Panc1 (cell line): Measurements from ENCODE around the gene PUDP. TPM values are rescaled to one million over a fixed set of nuclear protein-coding genes. Genes with fewer than 3 reads are reported as not detected.

Experiments used
- ATAC-seq: fragments of 200-7000 bp; cut with Tn5 transposase; 2 replicates; pipeline ENCODE4 v1.9.1; 2020; ENCODE audit warnings: mild to moderate bottlenecking, moderate library complexity
- BruUV-seq: library from RNA; stranded (reverse); fragments of 400-500 nt; replicated peaks from 2 replicates; lab custom pipeline; 2021; lab: Mats Ljungman, UMichigan
- CTCF ChIA-PET: fragments of 300-600 bp; sonication (Branson Sonifier 250); formaldehyde crosslinking; loops from one replicate; lab custom pipeline; 2022; ENCODE audit warnings: antibody characterized with exemption; lab: Charles Lee
- POLR2A ChIA-PET: fragments of 300-600 bp; sonication (Branson Sonifier 250); formaldehyde crosslinking; loops from one replicate; lab custom pipeline; 2022; ENCODE audit warnings: antibody characterized with exemption; lab: Charles Lee
- DNase-seq: peaks from one replicate; pipeline ENCODE4 v3.0.0-alpha.2; 2010; ENCODE audit warnings: low read depth, low spot score
- H3K27ac ChIP-seq: 2 replicates; pipeline ENCODE4 v1.5.1; 2011; ENCODE audit warnings: mild to moderate bottlenecking, low read length, inconsistent platforms
- H3K27me3 ChIP-seq: fragments of 200-500 bp; sonication (Bioruptor generic); 2 replicates; pipeline ENCODE4 v1.6.0; 2014; ENCODE audit warnings: low read length, inconsistent platforms; ENCODE audit not compliant: control insufficient read depth, insufficient read depth
- H3K36me3 ChIP-seq: fragments of 200-500 bp; sonication (Bioruptor generic); 2 replicates; pipeline ENCODE4 v1.5.1; 2014; ENCODE audit warnings: inconsistent platforms, mild to moderate bottlenecking, low read length, moderate library complexity; ENCODE audit not compliant: control insufficient read depth, insufficient read depth
- H3K4me1 ChIP-seq: 2 replicates; pipeline ENCODE4 v1.5.1; 2011; ENCODE audit warnings: inconsistent platforms, mild to moderate bottlenecking, low read length, moderate library complexity; ENCODE audit not compliant: control insufficient read depth, insufficient read depth
- H3K4me3 ChIP-seq, 2 experiments: 2 replicates each; pipeline ENCODE4 v1.5.1; 2011 to 2012; ENCODE audit warnings: low read depth in 2 of 2, low read length in 2 of 2, mild to moderate bottlenecking in 2 of 2, inconsistent platforms in 1 of 2, moderate library complexity in 1 of 2
- H3K9me3 ChIP-seq: fragments of 200-500 bp; sonication (Bioruptor generic); 2 replicates; pipeline ENCODE4 v1.5.1; 2014; ENCODE audit warnings: low read depth, mild to moderate bottlenecking, inconsistent platforms, low read length, moderate library complexity; ENCODE audit not compliant: control insufficient read depth, insufficient read depth
- CTCF ChIP-seq: fragments of 450-650 bp; IDR thresholded peaks from 2 replicates; pipeline ENCODE4 v1.5.1; 2017; ENCODE audit warnings: mild to moderate bottlenecking
- POLR2AphosphoS5 ChIP-seq: IDR thresholded peaks from 2 replicates; pipeline ENCODE4 v1.6.1; 2012; ENCODE audit warnings: mild to moderate bottlenecking, low read depth, low read length, moderate library complexity
- REST ChIP-seq, 2 experiments: IDR thresholded peaks; 2 replicates each; pipeline ENCODE4 v1.6.1; 2011 to 2012; ENCODE audit warnings: low read depth in 2 of 2, control low read depth in 1 of 2, low read length in 1 of 2, mild to moderate bottlenecking in 1 of 2, moderate library complexity in 1 of 2; ENCODE audit not compliant: insufficient read depth in 1 of 2
- SIN3A ChIP-seq: IDR thresholded peaks from 2 replicates; pipeline ENCODE4 v1.6.1; 2012; ENCODE audit warnings: low read depth, mild to moderate bottlenecking, low read length, moderate library complexity, borderline replicate concordance; ENCODE audit not compliant: insufficient read depth
- TCF7L2 ChIP-seq: IDR thresholded peaks from 2 replicates; pipeline ENCODE4 v1.6.1; 2011; ENCODE audit warnings: mild to moderate bottlenecking, low read depth, low read length, inconsistent platforms
- in situ Hi-C: cut with HindIII; loops from 2 replicates; pipeline ENCODE4 v1.10.0; 2016; ENCODE audit warnings: low sequenced_read_pairs, low pct_unique_long_range_greater_than_20kb
- intact Hi-C: fragments of 100-400 bp; cut with micrococcal nuclease; formaldehyde crosslinking; loops from one replicate; pipeline ENCODE4 v1.10.0; 2022; ENCODE audit not compliant: unreplicated experiment
- total RNA-seq: library from RNA; stranded (reverse); gene quantifications from one replicate; pipeline ENCODE4 v1.2.1, GENCODE V29; 2021; ENCODE audit not compliant: unreplicated experiment

Gene PUDP
- total RNA-seq, 1 experiment from 2014 or later, result 14.2 TPM

- DNase-seq (no peak), ATAC-seq (no peak)
- no TSS peak for BruUV-seq
- no peaks in the 10 kb centered on the region for H3K27me3 ChIP-seq
- no peaks in the 10 kb centered on the region for H3K4me1 ChIP-seq
- in situ Hi-C loops (no loop called here), intact Hi-C loops (no loop called here)
- H3K9me3 ChIP-seq, result no peaks in the 10 kb centered on the region
- H3K4me3 ChIP-seq, result no peak overlapping the region
- TF ChIP-seq SIN3A (no peak), TCF7L2 (no peak), REST (IDR thresholded peaks at IDR 0.05; ENCODE audit: insufficient read depth in 1 of 2, low read depth in 2 of 2, low read length in 1 of 2) (no peak), CTCF (no peak), POLR2AphosphoS5 (no peak)
- no peak overlapping the region for H3K27ac ChIP-seq
- CTCF ChIA-PET, result no interaction called here
- POLR2A ChIA-PET, result no interaction called here
- no peaks in the 10 kb centered on the region for H3K36me3 ChIP-seq
Measured at GRCh38 chrX:7192871-7193270, 44.9 kb upstream of the PUDP start.

- no peaks in the 10 kb centered on the region for H3K36me3 ChIP-seq
- CTCF ChIA-PET, result no interaction called here
- no peaks in the 10 kb centered on the region for H3K4me1 ChIP-seq
- H3K27ac ChIP-seq, result no peak overlapping the region
- BruUV-seq, result no TSS peak
- H3K4me3 ChIP-seq, result no peak overlapping the region
- no peaks in the 10 kb centered on the region for H3K9me3 ChIP-seq
- DNase-seq, result no peak
- no peaks in the 10 kb centered on the region for H3K27me3 ChIP-seq
- in situ Hi-C loops, result no loop called here
- TF ChIP-seq SIN3A, result no peak
- TF ChIP-seq TCF7L2, result no peak
- no peak for TF ChIP-seq POLR2AphosphoS5
- peak; percentile 30 for TF ChIP-seq CTCF
- no peak for TF ChIP-seq REST (IDR thresholded peaks at IDR 0.05; ENCODE audit: insufficient read depth in 1 of 2, low read depth in 2 of 2, low read length in 1 of 2)
- intact Hi-C loops, result no loop called here
- ATAC-seq, result no peak
- POLR2A ChIA-PET, result no interaction called here
Measured at GRCh38 chrX:7191681-7192110, 43.7 kb upstream of the PUDP start.
